Measurements from ENCODE around the gene FSTL5.

Gene FSTL5

DNA sequence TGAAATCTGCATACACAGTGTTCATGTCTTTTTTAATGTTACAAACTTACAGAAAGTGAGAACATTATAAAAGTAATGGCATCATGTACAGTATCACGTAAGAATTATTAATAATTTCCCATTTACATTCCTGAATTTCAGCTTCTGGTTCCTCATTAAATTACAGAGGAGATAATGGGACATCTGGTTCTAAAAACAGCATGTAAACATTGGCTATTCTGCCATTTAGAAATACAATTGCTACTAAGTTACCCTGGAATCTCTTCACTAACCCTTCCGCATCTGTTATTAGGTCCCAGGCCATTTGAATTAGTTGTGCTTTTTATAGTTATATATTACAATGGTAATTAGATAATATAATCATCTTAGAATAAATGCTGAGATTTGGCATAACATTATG, 505.1 kb downstream of the FSTL5 start:
- no peak for DNase-seq
- Histone ChIP-seq H3K36me3 (no peaks in the 10 kb centered on the region), H3K4me1 (peaks cover 3% of the 10 kb centered on the region; the same call in 1 of the 2 replicates), H3K27me3 (no peaks in the 10 kb centered on the region), H3K9me3 (no peaks in the 10 kb centered on the region), H3K4me3 (ENCODE audit: low read depth, low read length) (no peak overlapping the region)
- TF ChIP-seq CTCF (IDR thresholded peaks at IDR 0.05; ENCODE audit: low read depth, low read length), result no peak

DNA sequence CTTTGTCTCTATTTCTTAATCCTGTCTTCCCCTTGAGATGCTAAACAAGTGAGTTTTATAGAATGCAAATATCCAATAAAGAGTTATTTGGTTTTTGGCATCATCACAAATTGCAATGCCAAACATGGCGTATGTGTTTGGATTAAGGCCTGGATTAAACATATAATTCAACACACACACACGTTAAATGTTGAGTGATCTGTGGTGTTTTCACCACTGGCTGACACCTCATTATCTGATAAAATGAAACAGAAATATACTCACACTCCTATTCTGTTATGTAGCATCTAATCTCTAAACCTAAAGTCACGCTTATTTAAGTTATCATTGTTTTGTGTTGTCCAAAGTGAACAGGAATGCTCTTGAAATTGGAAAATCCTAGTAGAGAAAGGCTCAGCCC, 506.2 kb downstream of the FSTL5 start:
- Histone ChIP-seq H3K4me3 (ENCODE audit: low read depth, low read length) (no peak overlapping the region), H3K9me3 (no peaks in the 10 kb centered on the region), H3K27me3 (no peaks in the 10 kb centered on the region), H3K36me3 (no peaks in the 10 kb centered on the region), H3K4me1 (peaks cover 3% of the 10 kb centered on the region; the same call in 1 of the 2 replicates)
- no peak for TF ChIP-seq CTCF (IDR thresholded peaks at IDR 0.05; ENCODE audit: low read depth, low read length)
- DNase-seq, result no peak

GRCh38 chr4:161656594-161656993, 507.2 kb downstream of the FSTL5 start:
- no peaks in the 10 kb centered on the region for H3K9me3 ChIP-seq
- no peaks in the 10 kb centered on the region for H3K27me3 ChIP-seq
- H3K4me3 ChIP-seq (ENCODE audit: low read depth, low read length), result no peak overlapping the region
- TF ChIP-seq CTCF (IDR thresholded peaks at IDR 0.05; ENCODE audit: low read depth, low read length), result no peak
- no peaks in the 10 kb centered on the region for H3K36me3 ChIP-seq
- peaks cover 3% of the 10 kb centered on the region; the same call in 1 of the 2 replicates for H3K4me1 ChIP-seq
- DNase-seq, result no peak

DNA sequence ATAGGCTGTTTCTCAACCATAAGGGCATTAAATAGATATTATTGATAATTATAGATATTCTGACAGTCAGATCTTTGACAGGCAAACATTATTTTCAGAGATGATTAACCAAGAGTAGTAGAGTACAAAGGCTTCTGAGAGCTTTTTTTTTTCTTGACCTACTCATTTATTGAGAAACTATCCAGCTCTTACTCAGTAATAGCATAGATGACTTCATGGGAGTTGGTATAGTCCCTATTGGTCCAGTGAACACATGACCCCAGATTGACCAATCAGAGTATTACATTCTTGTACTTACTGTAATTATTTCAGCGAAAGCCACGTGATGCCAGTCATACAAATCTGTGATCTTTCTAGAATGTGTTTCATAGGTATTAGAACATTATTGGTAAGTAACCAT, 508.7 kb downstream of the FSTL5 start:
- Histone ChIP-seq H3K4me3 (ENCODE audit: low read depth, low read length) (no peak overlapping the region), H3K4me1 (peaks cover 3% of the 10 kb centered on the region; the same call in 1 of the 2 replicates), H3K36me3 (no peaks in the 10 kb centered on the region), H3K9me3 (no peaks in the 10 kb centered on the region), H3K27me3 (no peaks in the 10 kb centered on the region)
- no peak for TF ChIP-seq CTCF (IDR thresholded peaks at IDR 0.05; ENCODE audit: low read depth, low read length)
- no peak for DNase-seq

DNA sequence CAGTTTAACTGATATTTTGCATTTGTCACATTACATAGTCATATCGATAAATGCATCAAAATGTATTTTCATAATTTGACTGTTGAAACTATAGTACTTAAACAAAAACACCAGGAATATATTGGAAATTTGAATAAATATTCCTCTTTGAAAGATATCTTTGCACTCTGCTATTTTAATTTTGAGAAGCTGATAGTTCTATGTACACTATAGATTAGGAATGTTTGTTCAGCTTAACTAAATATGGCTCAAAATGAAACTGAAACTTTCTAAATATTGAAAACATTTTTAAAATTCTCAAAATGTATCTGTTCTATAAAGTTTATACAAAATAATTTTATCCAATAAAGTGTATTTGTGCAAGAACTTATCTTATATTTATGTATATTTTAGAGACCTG, 510.1 kb downstream of the FSTL5 start:
- no peak for TF ChIP-seq CTCF (IDR thresholded peaks at IDR 0.05; ENCODE audit: low read depth, low read length)
- H3K4me3 ChIP-seq (ENCODE audit: low read depth, low read length), result no peak overlapping the region

GRCh38 chr4:161651586-161651985, 512.2 kb downstream of the FSTL5 start:
- no peaks in the 10 kb centered on the region for H3K27me3 ChIP-seq
- DNase-seq, result no peak
- no peak for TF ChIP-seq CTCF (IDR thresholded peaks at IDR 0.05; ENCODE audit: low read depth, low read length)
- H3K4me1 ChIP-seq, result no peaks in the 10 kb centered on the region
- no peak overlapping the region for H3K4me3 ChIP-seq (ENCODE audit: low read depth, low read length)
- H3K9me3 ChIP-seq, result no peaks in the 10 kb centered on the region
- no peaks in the 10 kb centered on the region for H3K36me3 ChIP-seq

More for the DNA sequence above, 510.1 kb downstream of the FSTL5 start:
- H3K9me3 ChIP-seq, result no peaks in the 10 kb centered on the region
- H3K4me1 ChIP-seq, result no peaks in the 10 kb centered on the region; the same call in 1 of the 2 replicates
- no peaks in the 10 kb centered on the region for H3K27me3 ChIP-seq
- DNase-seq, result no peak
- no peaks in the 10 kb centered on the region for H3K36me3 ChIP-seq

Data from BE2C (cell line).